NK-92 (cell line): ENCODE measurements around the gene ASS1.

ENCODE experiments used
- DNase-seq: peaks from one replicate; lab custom pipeline; 2025; ENCODE audit not compliant: unreplicated experiment; lab: John Stamatoyannopoulos, UW

ASS1 gene

DNA sequence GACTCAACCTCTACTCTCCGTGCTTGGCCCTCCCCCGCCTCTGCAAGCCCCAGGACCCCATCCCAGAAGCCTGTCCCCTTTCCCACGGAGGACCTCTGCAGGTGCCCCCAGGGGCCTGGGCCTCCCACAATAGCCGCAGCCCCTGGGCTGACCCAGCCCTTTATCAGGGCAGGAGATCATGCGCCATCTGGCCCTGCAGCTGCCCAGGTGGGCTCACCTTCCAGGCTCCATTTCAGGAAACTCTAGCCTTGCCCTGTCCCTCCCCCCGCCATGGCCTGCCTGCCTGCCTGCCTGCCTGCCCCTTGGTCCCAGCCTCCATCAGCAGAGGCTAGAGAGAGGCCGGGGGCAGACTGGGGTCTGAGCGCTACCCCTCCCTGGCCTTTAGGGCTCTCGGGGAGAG, 48.7 kb downstream of the ASS1 start:
- DNase-seq, result no peak

DNA sequence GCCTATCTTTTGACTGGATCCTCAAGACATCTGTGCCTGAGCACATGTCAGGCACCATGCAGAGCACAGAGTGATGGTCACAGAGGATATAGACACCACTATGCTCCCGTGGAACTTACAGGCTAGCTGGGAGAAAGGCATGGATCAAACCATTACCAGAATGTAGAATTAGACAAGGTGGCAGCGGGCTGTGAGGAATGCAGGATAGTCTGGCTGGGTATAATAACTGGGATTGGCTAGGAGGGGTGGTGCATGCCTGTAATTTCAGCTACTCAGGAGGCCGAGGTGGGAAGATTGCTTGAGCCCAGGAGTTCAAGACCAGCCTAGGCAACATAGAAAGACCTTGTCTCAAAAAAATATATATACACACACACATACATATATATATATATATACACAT, 50.3 kb downstream of the ASS1 start:
- no peak for DNase-seq

DNA sequence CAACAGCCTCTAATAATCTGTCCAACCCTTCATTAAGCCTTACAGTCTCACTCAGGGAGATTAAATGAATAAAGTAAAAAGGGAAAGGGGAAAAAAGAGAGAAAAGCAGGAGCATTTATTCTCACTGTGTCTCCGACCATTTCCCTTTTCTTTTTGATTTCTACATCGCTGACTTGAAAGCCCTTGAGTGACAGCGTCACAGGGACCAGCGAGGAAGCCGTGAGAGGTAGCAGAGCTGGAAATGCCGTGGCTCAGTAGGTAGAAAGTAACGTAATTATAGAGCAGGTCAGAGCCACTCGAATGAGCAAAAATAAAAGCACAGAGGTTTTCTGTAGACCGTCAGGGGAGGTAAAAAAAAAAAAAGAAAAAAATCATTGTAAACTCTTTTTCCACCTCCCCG, 52.4 kb downstream of the ASS1 start:
- no peak for DNase-seq

DNA sequence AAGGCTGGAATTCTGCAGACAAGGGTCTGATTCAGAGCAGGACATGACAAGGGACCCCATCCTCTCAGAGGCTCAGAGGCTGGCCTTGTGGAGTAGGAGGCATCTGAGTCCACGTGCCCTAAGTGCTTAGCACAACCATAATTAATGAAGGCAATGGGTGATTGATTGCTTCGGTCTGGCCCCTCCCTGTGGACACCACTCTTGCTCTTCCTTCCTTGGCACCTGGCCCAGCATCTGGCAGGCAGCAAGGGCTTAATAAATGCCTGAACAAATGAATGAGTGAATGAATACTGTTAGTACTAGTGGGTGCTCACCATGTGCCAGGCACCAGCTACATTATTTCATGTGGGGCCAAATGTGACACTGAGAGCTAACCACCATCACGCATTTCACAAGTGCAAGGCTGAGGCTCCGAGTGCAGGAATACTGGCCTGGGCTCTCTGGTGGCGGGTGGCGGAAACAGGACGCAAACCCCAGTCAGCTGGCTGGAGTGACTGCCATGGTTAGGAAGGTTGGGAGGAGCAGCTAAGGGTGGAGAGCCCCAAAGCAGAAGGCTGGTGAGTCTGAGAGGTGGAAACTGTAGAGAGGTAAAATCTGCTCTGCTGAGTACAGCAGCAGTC, 53.6 kb downstream of the ASS1 start:
- DNase-seq, result no peak

- no peak for DNase-seq
These were observed 54.3 kb downstream of the ASS1 start for GRCh38 chr9:130498918-130499698.

DNA sequence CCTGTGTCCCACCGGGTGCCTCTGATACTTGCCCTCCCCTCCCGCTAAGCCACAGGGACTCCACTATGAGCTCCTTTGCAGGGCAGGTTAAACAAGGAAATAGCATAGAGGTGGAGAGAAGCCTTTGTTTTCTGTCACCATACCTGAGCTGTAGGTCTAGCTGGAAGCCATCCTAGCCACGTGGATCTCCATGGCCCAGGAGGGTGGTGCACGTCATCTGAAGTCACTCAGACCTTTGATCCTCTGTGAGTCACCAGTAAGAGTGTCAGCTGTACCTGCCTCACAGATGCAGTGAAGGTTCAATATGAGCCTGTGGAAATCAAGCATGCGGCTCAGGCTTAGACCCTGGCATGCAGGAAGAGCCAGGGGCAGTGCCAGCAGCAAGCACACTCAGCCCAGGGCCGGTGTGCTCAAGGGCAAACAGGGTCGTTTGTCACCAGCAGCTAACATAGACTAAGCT, 55.1 kb downstream of the ASS1 start:
- DNase-seq, result no peak

DNA sequence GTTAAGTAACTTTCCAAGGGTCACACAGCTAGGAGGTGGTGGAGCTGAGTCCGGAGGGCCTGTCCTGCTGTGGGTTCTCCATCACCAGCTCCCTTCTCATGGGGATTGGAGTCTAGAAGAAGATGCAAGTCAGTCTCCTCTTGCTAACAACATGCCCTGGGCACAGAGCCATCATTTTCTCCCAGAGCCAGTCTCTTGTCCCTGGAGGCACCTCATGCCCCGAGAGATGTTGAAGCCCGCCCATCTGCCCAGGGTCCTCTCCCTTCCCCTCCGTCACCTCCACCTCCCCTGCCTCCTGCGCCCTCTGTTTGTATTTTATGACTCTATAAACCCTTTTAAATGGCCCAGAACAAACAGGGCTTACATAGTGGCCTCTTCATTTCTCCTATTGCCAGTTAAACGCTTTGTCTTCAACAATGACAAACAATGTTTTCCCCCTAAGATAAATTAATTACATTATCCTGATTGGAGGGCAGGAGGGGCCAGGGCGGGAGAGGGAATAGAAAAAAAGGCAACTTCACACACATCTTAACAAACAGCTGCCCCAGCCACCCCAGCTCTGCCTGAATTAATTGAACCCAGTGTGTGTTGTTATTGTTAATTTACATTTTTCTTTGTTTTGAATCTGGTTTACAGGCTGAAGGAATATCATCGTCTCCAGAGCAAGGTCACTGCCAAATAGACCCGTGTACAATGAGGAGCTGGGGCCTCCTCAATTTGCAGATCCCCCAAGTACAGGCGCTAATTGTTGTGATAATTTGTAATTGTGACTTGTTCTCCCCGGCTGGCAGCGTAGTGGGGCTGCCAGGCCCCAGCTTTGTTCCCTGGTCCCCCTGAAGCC, 55.8 kb downstream of the ASS1 start:
- DNase-seq, result no peak

DNA sequence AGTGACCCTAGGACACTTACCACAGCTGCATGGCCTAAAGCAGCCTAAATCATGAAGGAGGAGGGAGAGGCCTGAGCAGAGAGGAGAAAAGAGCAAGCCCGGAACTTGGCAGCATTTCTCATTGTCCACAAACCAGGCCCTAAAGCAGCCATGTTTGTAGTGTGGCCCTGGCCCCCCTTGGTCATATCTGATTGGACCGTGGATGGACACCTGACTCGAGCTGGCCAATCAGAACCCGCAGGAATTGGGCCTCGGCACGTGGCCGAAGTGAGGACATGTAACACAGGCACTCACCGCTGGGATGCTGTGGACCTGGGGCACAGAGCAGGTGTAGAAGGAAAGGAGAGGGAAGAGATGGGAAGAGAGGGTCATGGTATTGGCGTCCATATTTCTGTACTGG, 56.9 kb downstream of the ASS1 start:
- DNase-seq, result no peak

- no peak for DNase-seq
These were observed 63.5 kb downstream of the ASS1 start for GRCh38 chr9:130508218-130508617.

GRCh38 chr9:130512199-130512598, 67.4 kb downstream of the ASS1 start:
- DNase-seq, result no peak

DNA sequence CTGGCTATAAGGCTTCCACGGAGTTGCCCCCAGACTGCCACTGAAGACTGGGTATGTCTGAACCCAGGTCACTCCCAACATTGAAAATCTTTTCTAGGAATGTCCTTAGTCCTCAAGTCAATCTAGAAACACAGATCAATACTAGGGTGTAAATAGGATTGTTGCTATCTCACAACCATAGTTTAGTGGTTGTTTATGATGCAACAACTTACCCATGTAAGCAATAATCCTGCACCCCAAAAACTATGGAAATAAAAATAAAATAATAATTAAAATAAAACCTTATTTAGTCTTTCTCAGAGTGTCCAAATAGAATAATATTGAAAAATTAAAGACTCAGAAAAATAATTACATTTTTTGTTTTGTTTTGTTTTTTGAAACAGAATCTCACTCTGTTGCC, 68.3 kb downstream of the ASS1 start:
- DNase-seq, result no peak

- no peak for DNase-seq
These were observed 73.5 kb downstream of the ASS1 start for GRCh38 chr9:130518233-130518632.

DNA sequence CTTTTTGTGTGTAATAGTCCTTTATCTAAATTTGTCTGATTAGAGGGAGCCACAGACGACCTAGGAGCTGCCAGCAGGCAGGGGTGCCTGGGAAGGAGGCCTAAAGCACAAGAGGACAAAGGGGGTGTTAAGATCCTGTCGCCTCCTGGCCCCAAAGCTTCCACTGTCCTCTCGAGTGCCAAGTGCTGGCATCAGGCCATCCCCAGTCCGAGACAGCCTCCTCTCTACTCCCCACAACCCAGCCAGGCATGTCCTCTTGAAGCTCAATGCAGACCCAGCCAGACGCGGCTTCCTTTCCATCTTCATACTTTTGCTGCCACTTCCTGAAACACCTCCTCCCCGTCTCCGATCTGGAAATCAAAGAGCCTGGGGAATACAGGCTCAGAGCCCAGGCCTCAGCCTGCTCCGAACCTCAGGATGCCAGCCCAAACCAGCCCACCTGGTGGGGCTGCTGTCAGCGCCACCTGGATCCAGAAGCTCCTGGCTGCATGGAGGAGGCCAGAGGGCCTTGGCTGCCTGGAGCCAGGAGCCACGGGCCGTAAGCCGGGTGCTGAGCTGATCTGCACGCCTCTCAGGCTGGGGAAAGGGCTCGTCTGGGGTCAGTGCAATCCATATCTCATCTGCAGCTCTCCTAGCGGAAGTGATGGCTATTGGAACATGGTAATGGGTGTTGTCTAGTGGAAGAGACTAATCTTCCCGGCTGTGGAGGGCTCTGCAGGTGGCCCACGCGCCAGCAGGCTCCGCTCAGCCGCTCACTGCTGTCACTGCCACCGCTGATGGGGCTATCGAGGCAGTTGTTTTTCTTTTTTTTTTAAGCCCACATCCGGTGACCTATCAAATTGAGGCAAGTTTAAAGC, 74.4 kb downstream of the ASS1 start:
- no peak for DNase-seq

GRCh38 chr9:130519927-130520326, 75.2 kb downstream of the ASS1 start:
- no peak for DNase-seq

DNA sequence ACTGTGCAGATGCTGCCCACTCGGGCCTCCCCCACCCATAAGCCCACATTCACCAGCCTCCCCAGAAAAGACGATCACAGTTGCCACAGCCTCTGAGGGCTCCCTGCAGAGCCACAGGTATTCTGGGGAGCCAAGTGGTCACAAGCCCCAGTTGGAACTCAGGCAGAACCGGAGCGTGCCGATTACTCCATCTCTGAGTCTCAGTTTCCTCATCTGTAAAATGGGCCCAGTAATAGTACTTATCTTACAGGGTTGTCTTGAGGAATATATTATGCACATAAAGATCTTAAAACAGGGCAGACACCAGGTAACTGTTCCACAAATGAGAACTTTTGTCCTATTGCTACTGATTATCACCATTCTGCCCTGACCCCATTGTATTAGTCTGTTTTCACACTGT, 77.0 kb downstream of the ASS1 start:
- no peak for DNase-seq

DNA sequence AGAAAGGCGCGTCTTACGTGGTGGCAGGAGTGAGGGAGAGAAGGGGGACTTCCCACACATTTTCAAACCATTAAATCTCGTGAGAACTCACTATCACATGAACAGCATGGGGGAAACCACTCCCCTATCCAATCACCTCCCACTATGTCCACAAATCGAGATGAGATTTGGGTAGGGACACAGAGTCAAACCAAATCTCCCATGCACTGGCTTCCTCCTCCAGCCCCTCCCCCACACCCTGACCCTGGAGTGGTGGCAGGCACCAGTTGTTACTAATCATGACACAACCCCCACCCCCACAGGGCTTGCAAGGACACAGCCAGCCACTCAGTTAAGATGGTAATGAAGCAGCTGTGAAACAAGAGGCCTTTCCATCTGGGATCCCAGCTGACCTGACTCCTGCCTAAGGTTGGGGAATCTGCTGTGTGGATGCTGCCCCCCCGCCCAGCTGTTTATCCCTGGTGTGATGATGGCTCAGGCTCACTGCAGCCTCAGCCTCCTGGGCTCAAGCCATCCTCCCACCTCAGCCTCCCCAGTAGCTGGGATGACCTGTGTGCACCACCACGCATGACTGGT, 77.6 kb downstream of the ASS1 start:
- DNase-seq, result no peak

DNA sequence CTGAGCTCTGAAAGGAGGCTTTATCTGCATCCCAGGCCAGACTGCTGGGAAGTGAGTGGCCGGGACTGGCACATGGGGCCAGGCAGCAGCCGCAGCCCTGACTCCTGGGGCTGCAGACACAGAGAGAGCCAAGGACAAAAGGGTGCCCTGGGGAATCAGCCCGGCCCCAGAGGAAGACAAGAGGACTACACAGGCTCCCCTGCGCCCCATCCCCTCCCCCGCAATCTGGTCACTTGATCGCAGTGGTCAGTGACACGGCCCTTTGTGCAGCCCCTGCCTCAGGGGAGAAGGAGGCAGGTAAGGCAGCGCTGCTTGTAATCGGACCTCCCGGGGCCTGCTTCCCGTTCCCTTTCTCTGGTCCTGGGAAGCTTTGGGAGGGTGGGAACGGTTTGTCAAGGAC, 79.2 kb downstream of the ASS1 start:
- no peak for DNase-seq

DNA sequence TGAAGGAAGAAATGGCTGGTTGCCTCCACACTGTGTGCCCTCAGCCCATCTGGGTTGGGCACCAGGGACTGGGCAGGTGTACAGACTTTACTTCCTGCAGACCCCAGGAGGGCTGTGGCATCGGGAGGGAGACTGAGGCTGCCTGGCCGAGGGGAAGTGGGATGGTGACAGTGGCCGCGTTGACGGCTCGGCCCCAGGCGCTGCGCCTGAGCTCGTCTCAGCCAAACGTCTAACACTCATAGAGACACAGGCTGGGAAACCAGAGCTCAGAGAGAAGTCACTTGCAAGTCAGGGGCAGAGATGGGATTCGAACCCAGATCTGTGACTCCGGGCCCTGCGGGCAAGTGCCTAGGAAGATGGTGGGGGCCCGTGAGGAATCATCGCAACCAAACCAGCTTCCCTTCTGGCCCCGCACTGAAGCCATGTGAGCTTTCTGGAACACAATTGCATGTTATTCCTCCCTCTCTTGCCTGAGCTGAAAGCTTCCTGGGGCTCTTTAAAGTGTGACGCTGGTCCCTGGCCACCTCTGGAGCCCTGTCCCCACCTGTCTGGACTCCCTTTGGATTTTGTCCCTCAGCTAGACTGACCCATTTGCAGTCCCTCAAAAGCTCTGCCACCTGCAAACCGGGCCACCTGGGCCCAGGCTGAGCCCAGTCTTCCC, 81.6 kb downstream of the ASS1 start:
- DNase-seq, result no peak

- no peak for DNase-seq
These were observed 82.3 kb downstream of the ASS1 start for GRCh38 chr9:130526854-130527650.
